ENCODE results near the gene TNFRSF11A.

The TNFRSF11A gene

DNA sequence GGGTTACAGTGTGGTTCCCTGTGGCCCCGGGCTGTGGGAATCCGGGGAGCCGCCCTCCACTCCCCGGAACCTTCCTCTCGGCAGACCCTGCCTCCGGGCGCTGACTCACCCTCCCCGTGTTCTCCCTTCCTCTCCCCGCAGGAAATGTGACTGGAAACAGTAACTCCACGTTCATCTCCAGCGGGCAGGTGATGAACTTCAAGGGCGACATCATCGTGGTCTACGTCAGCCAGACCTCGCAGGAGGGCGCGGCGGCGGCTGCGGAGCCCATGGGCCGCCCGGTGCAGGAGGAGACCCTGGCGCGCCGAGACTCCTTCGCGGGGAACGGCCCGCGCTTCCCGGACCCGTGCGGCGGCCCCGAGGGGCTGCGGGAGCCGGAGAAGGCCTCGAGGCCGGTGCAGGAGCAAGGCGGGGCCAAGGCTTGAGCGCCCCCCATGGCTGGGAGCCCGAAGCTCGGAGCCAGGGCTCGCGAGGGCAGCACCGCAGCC, 59.5 kb downstream of the TNFRSF11A start:
- H3K27ac ChIP-seq = no peak overlapping the region
- no peak for TF ChIP-seq ZFX (IDR thresholded peaks at IDR 0.05; ENCODE audit: borderline replicate concordance)
- TF ChIP-seq, protein P1, sequence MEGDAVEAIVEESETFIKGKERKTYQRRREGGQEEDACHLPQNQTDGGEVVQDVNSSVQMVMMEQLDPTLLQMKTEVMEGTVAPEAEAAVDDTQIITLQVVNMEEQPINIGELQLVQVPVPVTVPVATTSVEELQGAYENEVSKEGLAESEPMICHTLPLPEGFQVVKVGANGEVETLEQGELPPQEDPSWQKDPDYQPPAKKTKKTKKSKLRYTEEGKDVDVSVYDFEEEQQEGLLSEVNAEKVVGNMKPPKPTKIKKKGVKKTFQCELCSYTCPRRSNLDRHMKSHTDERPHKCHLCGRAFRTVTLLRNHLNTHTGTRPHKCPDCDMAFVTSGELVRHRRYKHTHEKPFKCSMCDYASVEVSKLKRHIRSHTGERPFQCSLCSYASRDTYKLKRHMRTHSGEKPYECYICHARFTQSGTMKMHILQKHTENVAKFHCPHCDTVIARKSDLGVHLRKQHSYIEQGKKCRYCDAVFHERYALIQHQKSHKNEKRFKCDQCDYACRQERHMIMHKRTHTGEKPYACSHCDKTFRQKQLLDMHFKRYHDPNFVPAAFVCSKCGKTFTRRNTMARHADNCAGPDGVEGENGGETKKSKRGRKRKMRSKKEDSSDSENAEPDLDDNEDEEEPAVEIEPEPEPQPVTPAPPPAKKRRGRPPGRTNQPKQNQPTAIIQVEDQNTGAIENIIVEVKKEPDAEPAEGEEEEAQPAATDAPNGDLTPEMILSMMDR (IDR thresholded peaks at IDR 0.05) = no peak

- TF ChIP-seq ZFX (IDR thresholded peaks at IDR 0.05; ENCODE audit: borderline replicate concordance) = no peak
- TF ChIP-seq, protein P1 (IDR thresholded peaks at IDR 0.05) = no peak
Measured at GRCh38 chr18:62386091-62386490, 61.0 kb downstream of the TNFRSF11A start.

GRCh38 chr18:62386601-62387000, 61.5 kb downstream of the TNFRSF11A start:
- no peak for TF ChIP-seq ZFX (IDR thresholded peaks at IDR 0.05; ENCODE audit: borderline replicate concordance)
- TF ChIP-seq, protein P1 (IDR thresholded peaks at IDR 0.05) = no peak
- H3K27ac ChIP-seq = no peak overlapping the region

More at GRCh38 chr18:62386091-62386490, 61.0 kb downstream of the TNFRSF11A start:
- H3K27ac ChIP-seq = no peak overlapping the region

DNA sequence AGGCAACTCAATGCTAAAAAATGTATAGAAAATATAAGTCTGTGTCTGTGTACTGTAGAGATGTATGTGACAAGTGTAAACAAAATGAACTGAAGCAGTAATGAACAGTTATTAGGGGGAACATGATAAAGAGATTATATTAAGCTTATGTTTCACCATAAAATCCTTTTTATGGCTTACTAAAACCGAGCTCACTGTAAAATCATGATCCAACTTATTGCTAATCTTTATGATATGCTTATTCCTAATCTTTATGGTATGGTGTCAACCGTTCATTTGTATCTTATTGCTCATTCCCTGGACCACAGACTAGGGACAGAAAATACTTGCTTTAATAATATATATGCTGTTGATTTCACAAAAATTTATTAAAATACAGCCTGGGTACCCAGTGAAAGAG, 62.1 kb downstream of the TNFRSF11A start:
- no peak overlapping the region for H3K27ac ChIP-seq
- no peak for TF ChIP-seq ZFX (IDR thresholded peaks at IDR 0.05; ENCODE audit: borderline replicate concordance)
- TF ChIP-seq, protein P1 (IDR thresholded peaks at IDR 0.05) = no peak

- TF ChIP-seq, protein P1 (IDR thresholded peaks at IDR 0.05) = no peak
- no peak for TF ChIP-seq ZFX (IDR thresholded peaks at IDR 0.05; ENCODE audit: borderline replicate concordance)
- no peak overlapping the region for H3K27ac ChIP-seq
Measured at GRCh38 chr18:62388855-62389760, 64.0 kb downstream of the TNFRSF11A start.

- TF ChIP-seq, protein P1 (IDR thresholded peaks at IDR 0.05) = no peak
- TF ChIP-seq ZFX (IDR thresholded peaks at IDR 0.05; ENCODE audit: borderline replicate concordance) = no peak
- H3K27ac ChIP-seq = no peak overlapping the region
Measured at GRCh38 chr18:62389761-62390481, 64.8 kb downstream of the TNFRSF11A start.

Measured in 22Rv1 (cell line).